Astrocyte (in vitro differentiated cells and primary cell): ENCODE data around the gene BCL2L1.

Source experiments
- CTCF ChIP-seq: IDR thresholded peaks from 2 replicates; pipeline ENCODE4 v1.5.1; 2011; ENCODE audit warnings: low read depth, mild to moderate bottlenecking, inconsistent platforms, low read length, moderate library complexity; ENCODE audit not compliant: insufficient read depth
- EZH2 ChIP-seq: IDR thresholded peaks from 2 replicates; pipeline ENCODE4 v1.6.1; 2012; ENCODE audit warnings: mild to moderate bottlenecking, low read length, inconsistent platforms; ENCODE audit not compliant: insufficient read depth

GRCh38 chr20:31769681-31770080 lies 47.0 kb upstream of the BCL2L1 start:
- TF ChIP-seq CTCF = no peak
- no peak for TF ChIP-seq EZH2
